Fibroblast of skin of back (primary cell): ENCODE results near the gene SCUBE1.

ENCODE experiments used
- DNase-seq: peaks from one replicate; pipeline ENCODE4 v3.0.0-alpha.2; 2013

The SCUBE1 gene

GRCh38 chr22:43235445-43236409, 107.4 kb downstream of the SCUBE1 start:
- DNase-seq = no peak

GRCh38 chr22:43234264-43234988, 108.7 kb downstream of the SCUBE1 start:
- DNase-seq = no peak

GRCh38 chr22:43233529-43233928, 109.6 kb downstream of the SCUBE1 start:
- DNase-seq = no peak

DNA sequence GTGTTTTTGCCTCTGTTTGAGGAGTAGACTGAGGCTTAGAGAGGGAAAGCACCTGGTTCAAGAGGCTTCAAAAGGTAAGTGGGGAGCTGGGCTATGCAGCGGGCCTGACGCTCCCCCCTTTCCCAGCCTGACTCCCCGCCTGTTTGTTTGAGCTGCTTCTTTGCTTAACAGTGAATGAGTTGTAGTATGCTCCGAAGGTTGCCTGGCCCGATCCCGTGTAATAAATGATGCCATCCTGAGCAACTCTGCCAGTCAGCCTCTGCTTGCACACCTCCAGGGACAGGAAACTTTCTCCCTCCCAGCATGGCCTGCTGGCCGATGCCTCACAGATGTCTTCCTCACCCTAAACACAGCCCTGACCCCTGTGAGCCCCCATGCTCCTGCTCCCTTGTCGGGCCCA, 110.7 kb downstream of the SCUBE1 start:
- DNase-seq = no peak

DNA sequence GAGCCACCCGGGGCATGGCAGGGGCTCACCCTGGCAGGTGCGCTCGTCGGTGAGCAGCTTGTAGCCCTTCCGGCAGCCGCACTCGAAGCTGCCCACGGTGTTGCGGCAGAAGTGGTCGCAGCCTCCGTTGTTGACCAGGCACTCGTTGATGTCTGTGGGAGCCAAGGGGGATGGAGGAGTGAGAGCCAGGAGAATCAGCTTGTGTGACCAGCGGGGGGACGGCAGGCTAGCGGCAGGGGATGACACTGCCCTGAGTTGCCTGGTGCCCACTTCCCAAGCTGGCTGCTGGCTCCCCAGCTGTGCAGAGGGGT, 111.5 kb downstream of the SCUBE1 start:
- DNase-seq = no peak

- DNase-seq = peak; percentile 27
These were observed 112.0 kb downstream of the SCUBE1 start for GRCh38 chr22:43230971-43231723.

GRCh38 chr22:43230571-43230970, 112.6 kb downstream of the SCUBE1 start:
- DNase-seq = no peak

DNA sequence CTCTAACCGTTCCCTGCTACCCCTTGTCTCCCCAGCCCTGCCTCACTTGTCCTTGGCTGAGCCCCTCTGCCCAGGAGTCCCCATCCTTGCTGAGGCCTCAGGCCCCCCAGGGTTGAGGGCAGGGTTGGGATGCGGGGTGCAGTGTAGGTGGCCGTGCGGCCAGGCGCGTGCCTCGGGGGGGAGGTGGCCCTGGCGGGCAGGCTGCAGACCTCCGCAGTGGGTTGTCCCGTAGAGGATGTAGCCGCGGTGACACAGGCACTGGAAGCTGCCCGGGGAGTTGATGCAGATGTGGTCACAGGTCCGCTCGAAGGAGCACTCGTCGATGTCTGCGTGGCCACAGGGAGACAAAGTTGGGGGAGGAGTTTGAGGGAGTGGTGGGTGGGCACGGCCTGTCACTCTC, 114.3 kb downstream of the SCUBE1 start:
- no peak for DNase-seq

GRCh38 chr22:43228330-43228729, 114.8 kb downstream of the SCUBE1 start:
- DNase-seq = peak; percentile 19

GRCh38 chr22:43227239-43227630, 115.9 kb downstream of the SCUBE1 start:
- peak; percentile 15 for DNase-seq

GRCh38 chr22:43226377-43227238, 116.6 kb downstream of the SCUBE1 start:
- peak; percentile 51 for DNase-seq

DNA sequence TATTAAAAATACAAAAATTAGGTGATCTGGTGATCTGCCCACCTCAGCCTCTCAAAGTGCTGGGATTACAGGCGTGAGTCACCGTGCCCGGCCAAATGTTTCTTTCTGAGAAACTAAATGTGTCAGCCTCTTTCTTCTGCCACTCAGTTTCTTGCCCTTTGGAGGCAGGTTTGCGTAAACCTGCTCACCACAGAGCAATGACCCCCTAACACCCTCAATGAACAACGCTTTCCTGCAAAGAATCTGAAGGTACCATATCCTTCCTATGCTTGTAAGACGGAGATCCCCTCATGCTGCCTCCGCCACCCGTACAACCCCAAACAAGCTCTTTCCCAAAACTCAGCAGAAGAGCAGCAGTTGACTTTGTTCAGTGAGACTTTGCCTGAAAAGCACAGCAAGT, 117.6 kb downstream of the SCUBE1 start:
- no peak for DNase-seq

- no peak for DNase-seq
These were observed 120.2 kb downstream of the SCUBE1 start for GRCh38 chr22:43222987-43223386.

DNA sequence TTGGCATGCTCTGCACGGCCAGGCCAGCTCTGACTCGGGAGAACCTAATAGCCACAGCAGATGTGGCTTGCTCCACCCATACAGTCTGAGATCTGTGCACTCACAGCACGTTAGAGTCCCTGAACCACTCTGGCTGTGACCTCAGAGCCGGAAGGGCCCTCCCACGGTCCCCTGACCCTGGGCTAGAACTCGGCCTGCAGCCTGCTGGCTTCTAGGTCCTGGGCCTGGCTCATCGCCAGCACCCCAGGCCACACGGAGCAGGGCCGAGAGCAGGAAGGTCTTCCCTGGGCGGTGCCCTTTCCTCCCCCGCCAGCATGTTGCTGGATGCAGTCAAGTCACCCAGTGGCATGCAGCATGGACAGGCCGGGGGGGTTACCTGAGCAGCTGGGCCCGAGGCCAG, 120.9 kb downstream of the SCUBE1 start:
- no peak for DNase-seq

DNA sequence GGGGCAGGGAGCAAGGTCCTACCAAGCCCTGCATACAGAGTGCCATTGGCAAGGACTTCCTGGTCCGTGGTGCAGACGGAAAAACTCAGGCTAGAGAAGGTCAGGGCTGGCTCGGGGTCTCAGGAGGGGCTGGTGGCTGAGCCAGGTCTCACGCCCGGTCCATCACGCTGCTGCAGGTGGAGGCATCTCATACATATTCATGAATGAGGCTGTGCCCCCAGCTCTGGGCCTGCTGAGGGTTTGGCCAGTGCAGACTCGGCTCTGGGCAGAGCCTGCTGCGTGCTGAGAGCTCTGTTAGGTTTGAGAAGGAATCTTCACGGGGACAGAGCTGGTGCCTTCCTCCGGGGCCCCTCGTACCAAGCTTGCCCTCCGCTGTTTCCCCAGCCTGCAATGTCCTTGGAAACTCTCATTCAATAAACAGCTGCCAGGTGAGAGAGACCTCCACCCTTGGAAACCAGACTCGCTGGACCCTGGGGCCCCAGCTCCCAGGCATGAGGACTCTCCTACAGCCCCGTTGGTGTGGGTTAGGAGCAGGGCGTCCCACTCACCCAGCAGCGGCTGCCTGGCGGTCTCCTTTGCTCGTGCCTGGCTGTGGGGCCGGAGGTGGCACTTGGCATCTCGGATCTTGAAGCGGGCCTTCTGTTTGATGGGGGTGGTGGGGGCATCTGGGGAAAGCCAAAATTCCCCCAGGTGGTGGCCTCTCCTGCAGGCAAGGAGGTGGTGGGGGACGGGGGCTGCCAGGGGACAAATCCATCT, 122.4 kb downstream of the SCUBE1 start:
- no peak for DNase-seq

DNA sequence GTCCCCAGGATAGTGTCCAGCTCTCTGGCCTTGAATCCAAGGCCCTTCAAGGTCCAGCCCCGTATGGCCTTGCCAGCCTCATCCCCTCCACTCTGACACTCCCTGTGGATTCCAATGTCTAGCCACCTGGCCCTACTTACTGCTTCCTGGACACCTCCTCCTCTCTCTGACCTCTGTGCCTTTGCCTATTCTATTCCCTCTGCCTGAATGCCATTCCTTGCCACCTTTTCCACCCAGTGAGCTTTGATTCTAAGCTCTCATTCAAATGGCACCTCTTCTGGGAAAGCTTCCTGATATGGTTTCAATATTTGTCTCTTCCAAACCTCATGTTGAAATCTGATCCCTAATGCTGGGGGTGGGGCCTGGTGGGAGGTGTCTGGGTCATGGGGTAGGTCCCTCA, 124.4 kb downstream of the SCUBE1 start:
- no peak for DNase-seq

DNA sequence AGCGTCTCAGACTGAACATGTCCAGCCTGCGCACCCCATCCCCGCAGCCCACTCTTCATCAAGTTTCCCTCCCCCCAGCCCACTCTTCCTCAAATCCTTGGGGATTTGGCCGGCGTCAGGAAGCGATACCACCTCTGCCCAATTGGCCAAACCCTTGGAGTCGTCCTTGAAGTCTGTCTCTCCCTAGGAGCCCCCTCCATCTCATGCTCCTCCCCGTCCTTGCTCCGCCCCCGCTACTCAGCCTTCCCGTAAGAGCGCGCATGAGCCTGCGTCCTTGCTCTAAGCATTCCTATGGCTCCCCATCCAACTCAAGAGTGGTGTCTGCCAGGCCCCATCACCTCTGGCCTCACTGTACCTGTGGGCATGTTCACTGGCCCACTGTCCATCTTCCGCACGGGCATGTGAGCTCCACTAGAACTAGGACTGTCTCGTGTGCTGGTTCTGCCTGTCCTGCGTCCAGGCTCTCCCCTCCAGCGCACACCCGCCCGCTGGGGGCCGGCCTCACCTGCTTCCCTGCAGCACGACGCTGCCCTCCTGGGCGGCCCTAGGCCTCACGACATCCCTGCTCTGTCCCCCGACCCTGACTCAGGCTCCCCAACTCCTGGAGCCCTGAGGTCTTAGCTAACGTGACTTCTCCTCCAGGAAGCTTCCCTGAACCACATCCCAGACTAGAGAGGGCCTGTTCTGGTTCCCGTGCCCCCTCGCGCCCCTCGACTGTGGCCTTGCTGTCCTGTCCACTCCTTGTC, 125.7 kb downstream of the SCUBE1 start:
- no peak for DNase-seq

DNA sequence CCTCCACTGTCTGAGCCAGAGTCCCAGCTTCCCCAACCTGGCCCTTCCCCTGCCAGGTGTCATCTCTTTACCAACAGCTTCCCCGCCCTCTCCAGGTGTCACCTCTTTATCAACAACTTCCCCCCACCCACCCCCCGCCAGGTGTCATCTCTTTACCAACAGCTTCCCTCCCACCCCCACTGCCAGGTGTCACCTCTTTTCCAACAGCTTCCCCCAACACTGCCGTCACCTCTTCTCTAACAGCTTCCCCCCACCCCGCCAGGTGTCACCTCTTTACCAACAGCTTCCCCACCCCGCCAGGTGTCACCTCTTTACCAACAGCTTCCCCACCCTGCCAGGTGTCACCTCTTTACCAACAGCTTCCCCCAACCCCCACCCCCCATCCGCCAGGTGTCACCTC, 126.4 kb downstream of the SCUBE1 start:
- DNase-seq = no peak

DNA sequence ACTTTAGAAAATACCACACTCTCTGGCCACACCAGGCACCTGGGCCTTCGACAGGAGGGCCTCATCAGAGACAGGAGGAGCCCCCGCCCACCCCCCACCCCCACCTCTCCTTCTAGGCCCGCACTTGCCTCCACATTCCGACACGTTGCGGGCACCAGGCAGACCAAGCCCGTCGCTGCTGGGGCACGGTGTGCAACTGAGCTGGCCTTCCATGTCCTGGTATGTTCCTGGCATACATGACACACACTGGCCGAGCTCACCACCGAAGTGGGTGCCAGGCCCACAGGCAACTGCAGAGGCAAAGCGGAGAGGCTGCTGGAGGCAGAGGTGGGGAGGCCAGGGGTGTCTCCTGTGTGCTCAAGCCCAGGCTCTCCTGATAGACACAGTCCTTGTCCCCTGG, 129.2 kb downstream of the SCUBE1 start:
- no peak for DNase-seq

DNA sequence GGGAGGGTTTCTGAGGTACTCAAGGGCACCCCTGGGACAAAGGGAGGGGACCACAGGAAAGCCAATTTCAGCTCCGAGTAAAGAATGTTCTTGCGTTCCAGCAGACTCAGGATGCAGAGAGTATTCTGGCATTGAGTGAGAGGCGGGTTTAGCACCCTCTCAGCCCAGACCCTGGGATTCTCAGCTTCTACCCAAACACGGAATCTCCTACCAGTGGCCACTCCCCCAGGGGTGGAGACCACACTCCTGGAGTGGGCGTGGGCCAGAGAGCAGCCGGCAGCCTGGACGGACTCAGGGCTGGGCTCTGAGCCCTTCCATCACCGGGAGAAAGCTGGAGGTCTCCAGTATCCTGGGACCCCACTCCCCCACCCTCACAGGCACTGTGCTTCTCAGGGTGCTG, 130.1 kb downstream of the SCUBE1 start:
- no peak for DNase-seq
